GM12872 (cell line): Measurements from ENCODE around the gene SPATS2L.

Experiments
- TF ChIP-seq, protein P1 (sequence below): IDR thresholded peaks from 3 replicates; pipeline ENCODE4 v1.5.1; 2011; ENCODE audit warnings: low read depth, mild to moderate bottlenecking, low read length, moderate library complexity; ENCODE audit not compliant: insufficient read depth

The SPATS2L gene

DNA sequence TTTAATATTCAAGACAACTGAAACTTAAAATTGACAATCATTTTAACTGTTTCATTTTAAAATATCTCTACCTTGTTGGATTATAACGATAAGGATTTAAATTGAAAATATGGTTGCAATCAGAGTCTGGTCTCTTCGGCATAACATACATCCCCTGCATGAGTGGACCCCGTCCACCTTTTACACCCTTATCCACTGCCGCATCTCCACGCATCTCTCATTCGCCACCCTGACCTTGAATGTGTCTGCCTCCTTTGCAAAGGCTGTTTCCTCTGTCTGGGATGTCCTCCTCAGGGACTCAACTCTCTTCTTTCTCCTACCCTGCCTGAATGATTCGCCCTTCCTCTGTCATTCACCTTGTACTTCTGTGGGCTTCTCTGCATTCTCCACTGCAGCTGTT lies 87.6 kb downstream of the SPATS2L start:
- TF ChIP-seq, protein P1, sequence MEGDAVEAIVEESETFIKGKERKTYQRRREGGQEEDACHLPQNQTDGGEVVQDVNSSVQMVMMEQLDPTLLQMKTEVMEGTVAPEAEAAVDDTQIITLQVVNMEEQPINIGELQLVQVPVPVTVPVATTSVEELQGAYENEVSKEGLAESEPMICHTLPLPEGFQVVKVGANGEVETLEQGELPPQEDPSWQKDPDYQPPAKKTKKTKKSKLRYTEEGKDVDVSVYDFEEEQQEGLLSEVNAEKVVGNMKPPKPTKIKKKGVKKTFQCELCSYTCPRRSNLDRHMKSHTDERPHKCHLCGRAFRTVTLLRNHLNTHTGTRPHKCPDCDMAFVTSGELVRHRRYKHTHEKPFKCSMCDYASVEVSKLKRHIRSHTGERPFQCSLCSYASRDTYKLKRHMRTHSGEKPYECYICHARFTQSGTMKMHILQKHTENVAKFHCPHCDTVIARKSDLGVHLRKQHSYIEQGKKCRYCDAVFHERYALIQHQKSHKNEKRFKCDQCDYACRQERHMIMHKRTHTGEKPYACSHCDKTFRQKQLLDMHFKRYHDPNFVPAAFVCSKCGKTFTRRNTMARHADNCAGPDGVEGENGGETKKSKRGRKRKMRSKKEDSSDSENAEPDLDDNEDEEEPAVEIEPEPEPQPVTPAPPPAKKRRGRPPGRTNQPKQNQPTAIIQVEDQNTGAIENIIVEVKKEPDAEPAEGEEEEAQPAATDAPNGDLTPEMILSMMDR, result no peak

DNA sequence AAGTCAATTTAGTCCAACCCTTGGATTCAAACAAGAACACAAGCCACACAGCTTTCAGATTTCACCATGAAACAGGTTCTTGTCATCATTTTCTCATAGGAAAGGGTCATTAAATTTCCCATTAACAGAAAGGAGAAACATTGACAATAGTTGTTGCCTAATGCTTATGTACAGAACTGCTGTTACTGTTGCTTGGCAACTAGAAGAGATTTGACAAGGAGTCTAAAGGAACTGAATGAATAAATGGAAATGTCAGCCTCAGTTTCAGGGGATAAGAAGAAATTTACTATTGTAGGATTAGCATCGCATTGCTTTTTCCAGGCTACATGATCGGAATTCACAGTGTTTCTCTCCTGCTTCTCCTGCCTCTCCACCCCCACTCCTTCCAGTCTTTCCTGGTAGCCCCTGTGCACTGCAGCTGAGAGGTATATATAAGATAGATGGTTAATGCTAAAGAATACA lies 90.3 kb downstream of the SPATS2L start:
- TF ChIP-seq, protein P1, result no peak

DNA sequence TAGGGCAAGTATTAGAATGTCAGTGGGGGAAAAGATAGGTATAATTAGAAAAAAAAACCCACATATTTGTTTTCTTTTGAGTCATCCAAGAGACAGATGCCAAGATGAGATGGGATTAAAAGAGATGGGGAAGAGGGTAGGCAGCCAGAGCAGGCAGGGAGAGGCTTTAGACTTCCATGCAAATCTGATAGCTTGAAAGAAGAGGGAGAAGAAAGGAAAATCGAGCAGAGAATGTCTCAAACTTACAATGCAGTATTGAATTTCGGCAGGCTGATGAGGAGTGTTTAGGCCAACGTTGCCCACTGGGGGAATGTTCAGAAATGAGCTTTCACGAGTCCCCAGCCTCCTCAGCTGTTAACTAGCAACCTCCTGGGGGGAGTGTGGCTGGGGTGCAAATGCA lies 91.3 kb downstream of the SPATS2L start:
- TF ChIP-seq, protein P1, result no peak

DNA sequence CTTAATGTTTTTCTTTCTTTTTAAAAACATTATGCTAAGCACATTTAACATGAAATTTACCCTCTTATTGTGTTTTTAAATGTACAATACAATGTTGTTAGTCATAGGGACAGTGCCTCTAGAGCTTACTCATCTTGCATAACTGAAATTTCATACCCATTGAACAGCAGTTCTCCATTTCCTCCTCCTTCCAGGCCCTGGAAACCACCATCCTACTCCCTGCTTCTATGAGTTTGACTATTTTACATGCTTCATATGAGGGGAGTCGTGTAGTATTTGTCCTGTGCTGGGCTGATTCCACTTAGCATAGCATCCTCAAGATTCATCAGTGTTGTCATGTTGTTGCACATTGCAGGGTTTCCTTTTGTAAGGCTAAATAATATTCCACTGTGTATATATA lies 92.6 kb downstream of the SPATS2L start:
- TF ChIP-seq, protein P1, result no peak

DNA sequence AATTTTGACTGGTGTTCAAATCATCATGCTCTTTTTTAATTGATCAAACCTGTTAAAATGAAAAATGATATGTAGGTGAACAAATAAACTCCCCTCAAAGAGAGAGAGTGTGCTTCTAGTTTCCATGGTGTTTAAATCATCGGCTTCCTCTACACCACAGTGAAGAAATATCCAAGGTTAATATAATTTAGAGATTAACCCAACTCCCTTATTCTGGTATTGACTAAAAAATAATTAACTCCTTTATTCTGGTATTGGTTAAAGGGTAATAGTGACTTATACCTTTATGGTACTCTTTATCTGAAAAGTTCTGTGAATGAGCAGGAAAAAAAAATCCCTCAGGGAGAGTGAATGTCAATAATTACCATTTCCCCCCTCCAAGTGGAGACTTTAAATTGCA lies 93.1 kb downstream of the SPATS2L start:
- TF ChIP-seq, protein P1, result no peak

DNA sequence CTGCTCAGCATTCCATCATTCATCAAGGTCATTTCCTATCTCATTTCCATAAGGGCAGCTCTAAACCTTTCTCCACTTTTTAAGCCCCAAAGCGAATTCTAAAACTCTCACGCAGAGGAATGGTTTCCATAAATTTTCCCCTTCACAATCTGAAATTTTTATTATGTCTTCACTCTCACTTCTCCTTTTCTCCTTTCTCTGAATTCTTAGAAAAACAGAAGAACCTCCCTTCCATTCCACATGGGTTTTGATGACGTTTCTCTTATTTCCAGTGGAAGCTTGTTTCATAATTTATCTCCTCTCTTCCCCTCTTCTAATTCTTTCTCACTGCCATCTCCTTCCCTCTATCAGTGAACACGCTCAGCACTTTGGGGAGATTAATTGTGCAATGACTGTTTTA lies 97.3 kb downstream of the SPATS2L start:
- TF ChIP-seq, protein P1, result no peak

DNA sequence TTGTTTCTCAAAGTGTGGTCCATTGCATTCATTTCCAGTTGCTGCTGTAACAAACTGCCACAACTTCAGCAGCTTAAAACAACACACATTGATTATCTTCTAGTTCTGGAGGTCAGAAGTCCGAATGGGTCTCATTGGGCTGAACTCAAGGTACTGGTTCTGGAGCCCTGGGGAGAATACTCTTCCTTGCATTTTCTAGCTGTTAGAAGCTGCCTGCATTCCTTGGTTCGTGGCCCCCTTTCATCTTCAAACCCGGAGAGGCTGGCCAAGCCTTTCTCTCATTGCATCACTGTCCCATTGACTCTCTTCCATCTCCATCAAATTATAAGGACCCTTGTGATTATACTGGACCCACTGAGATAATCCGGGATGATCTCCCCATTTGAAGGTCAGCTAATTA lies 98.1 kb downstream of the SPATS2L start:
- TF ChIP-seq, protein P1, result no peak

DNA sequence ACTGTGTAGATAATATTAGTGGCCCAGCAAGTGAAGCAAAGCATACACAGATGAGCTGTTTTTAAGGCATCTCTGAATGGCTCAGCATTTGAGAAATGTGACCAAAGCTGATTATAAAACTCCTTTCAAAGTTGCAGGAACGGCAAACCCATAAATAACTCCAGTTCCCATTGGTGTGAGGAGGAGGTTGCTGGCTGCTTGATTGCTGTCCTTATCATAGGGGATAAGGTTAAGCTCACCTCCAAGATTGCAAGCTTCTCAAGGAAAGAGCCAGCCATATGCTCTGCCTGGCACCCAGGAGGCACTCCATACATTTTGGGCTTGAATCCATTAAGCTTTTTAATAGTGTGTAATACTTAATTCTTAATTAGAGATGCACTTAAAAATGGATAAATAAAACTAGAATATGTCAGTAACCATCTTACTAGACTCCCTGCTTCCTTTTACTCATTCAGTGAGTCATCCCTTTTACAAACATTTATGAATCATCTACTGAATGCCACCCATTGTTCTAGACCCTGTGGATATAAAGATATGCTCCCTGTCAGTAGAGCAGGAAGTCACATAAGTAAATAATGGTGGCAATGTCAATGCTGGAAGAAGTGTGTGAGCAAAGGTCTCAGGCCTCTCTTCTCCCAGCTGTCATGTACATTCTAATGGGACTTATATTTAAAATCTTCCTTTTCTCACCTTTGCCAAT lies 99.3 kb downstream of the SPATS2L start:
- TF ChIP-seq, protein P1, result no peak
